HepG2 (cell line): ENCODE results near the gene NEK6. TPM values are rescaled to one million over a fixed set of nuclear protein-coding genes. Genes with fewer than 3 reads are reported as not detected.

Experiments
- CBFB ChIP-seq: sonication (generic); formaldehyde crosslinking; IDR thresholded peaks from 2 replicates; pipeline ENCODE4 v1.4.0; 2020; ENCODE audit warnings: missing genetic modification reagents
- CENPT ChIP-seq: sonication (generic); formaldehyde crosslinking; IDR thresholded peaks from 2 replicates; pipeline ENCODE4 v1.8.0; 2022; ENCODE audit warnings: low read depth, mild to moderate bottlenecking, moderate library complexity, missing genetic modification reagents
- HNRNPLL ChIP-seq: fragments of 200-400 bp; formaldehyde crosslinking; IDR thresholded peaks from 2 replicates; pipeline ENCODE4 v1.6.1; 2017; ENCODE audit warnings: mild to moderate bottlenecking, low read depth, low read length; ENCODE audit not compliant: poor library complexity, severe bottlenecking
- IKZF4 ChIP-seq: sonication (generic); formaldehyde crosslinking; IDR thresholded peaks from 2 replicates; pipeline ENCODE4 v1.5.1; 2020; ENCODE audit warnings: borderline replicate concordance, mild to moderate bottlenecking, low read depth, missing genetic modification reagents; ENCODE audit errors: not compliant biosample characterization
- KDM2A ChIP-seq: sonication (generic); formaldehyde crosslinking; IDR thresholded peaks from 2 replicates; pipeline ENCODE4 v1.4.0; 2020; ENCODE audit warnings: low read depth, missing genetic modification reagents, borderline replicate concordance
- MEIS1 ChIP-seq: sonication (generic); formaldehyde crosslinking; IDR thresholded peaks from 2 replicates; pipeline ENCODE4 v1.9.0; 2021; ENCODE audit warnings: mild to moderate bottlenecking, missing genetic modification reagents, moderate library complexity, borderline replicate concordance
- MTF1 ChIP-seq: sonication (generic); formaldehyde crosslinking; IDR thresholded peaks from 2 replicates; pipeline ENCODE4 v1.5.0; 2020; ENCODE audit warnings: missing genetic modification reagents
- MTF2 ChIP-seq: sonication (generic); formaldehyde crosslinking; IDR thresholded peaks from 2 replicates; pipeline ENCODE4 v1.5.0; 2020; ENCODE audit warnings: missing genetic modification reagents, borderline replicate concordance
- NFKBIZ ChIP-seq: IDR thresholded peaks from 2 replicates; pipeline ENCODE4 v1.6.1; 2018; ENCODE audit warnings: missing genetic modification reagents, missing compliant biosample characterization
- RAD51 ChIP-seq: fragments of 450-650 bp; IDR thresholded peaks from 2 replicates; pipeline ENCODE4 v1.6.1; 2016; ENCODE audit warnings: borderline replicate concordance
- SIX4 ChIP-seq: sonication (generic); formaldehyde crosslinking; IDR thresholded peaks from 2 replicates; pipeline ENCODE4 v1.4.0; 2020; ENCODE audit warnings: missing genetic modification reagents
- TGIF2 ChIP-seq: IDR thresholded peaks from 2 replicates; pipeline ENCODE4 v1.6.1; 2016; ENCODE audit warnings: control low read depth, missing compliant biosample characterization
- ZMAT3 ChIP-seq: sonication (generic); formaldehyde crosslinking; conservative IDR thresholded peaks from 2 replicates; pipeline ENCODE4 v1.7.0; 2021; ENCODE audit warnings: missing genetic modification reagents
- ZMYM3 ChIP-seq: sonication (generic); formaldehyde crosslinking; IDR thresholded peaks from 2 replicates; pipeline ENCODE4 v1.5.1; 2020; ENCODE audit warnings: mild to moderate bottlenecking, missing genetic modification reagents
- ZNF30 ChIP-seq: sonication (generic); formaldehyde crosslinking; IDR thresholded peaks from 2 replicates; pipeline ENCODE4 v1.5.0; 2020; ENCODE audit warnings: mild to moderate bottlenecking, missing genetic modification reagents
- ZNF530 ChIP-seq: sonication (generic); formaldehyde crosslinking; IDR thresholded peaks from 2 replicates; pipeline ENCODE4 v1.5.0; 2020; ENCODE audit warnings: low read depth, mild to moderate bottlenecking, missing genetic modification reagents
- ZNF614 ChIP-seq: IDR thresholded peaks from 2 replicates; pipeline ENCODE4 v1.6.1; 2018; ENCODE audit warnings: missing biosample characterization, missing genetic modification reagents, inconsistent platforms, borderline replicate concordance
- polyA plus RNA-seq, 8 experiments: library from polyadenylated mRNA; depleted of rRNA in 3 of 8; stranded (reverse) in 7 of 8; unstranded in 1 of 8; fragments of >200 nt; fragmentation: Illumina TruSeq in 4 of 8; extraction: Trizol in 4 of 8; gene quantifications; 2 replicates each; pipeline versions ENCODE4 v1.2.1 to v1.2.3, GENCODE V29; 2011 to 2016; ENCODE audit warnings: low read depth in 4 of 8, missing spikeins in 1 of 8, mixed read lengths in 1 of 8; ENCODE audit not compliant: insufficient read depth in 1 of 8
- total RNA-seq, 5 experiments: library from RNA; depleted of rRNA; stranded (reverse); fragments of >200 nt; fragmentation: Illumina TruSeq; extraction: Trizol; gene quantifications; 2 replicates each; pipeline ENCODE4 v1.2.3, GENCODE V29; 2016; ENCODE audit warnings: low read depth in 1 of 5
- TF ChIP-seq, protein P1 (sequence below): sonication (generic); formaldehyde crosslinking; IDR thresholded peaks from 2 replicates; pipeline ENCODE4 v1.4.0; 2020; ENCODE audit warnings: mild to moderate bottlenecking, missing genetic modification reagents, borderline replicate concordance
- TF ChIP-seq, protein P2 (sequence below): IDR thresholded peaks from 2 replicates; pipeline ENCODE4 v1.6.1; 2018; ENCODE audit warnings: missing genetic modification reagents
- TF ChIP-seq, protein P3 (sequence below): fragments of 450-650 bp; IDR thresholded peaks from 2 replicates; pipeline ENCODE4 v1.6.1; 2016
- TF ChIP-seq, protein P4 (sequence below): sonication (generic); formaldehyde crosslinking; IDR thresholded peaks from 2 replicates; pipeline ENCODE4 v1.4.0; 2020; ENCODE audit warnings: missing genetic modification reagents

NEK6 gene
- total and polyA plus RNA-seq, 2 of the 13 experiments (the other 11 are each of a cell fraction or from before 2014, with no cell fraction given), result 30.4 to 119 TPM

DNA sequence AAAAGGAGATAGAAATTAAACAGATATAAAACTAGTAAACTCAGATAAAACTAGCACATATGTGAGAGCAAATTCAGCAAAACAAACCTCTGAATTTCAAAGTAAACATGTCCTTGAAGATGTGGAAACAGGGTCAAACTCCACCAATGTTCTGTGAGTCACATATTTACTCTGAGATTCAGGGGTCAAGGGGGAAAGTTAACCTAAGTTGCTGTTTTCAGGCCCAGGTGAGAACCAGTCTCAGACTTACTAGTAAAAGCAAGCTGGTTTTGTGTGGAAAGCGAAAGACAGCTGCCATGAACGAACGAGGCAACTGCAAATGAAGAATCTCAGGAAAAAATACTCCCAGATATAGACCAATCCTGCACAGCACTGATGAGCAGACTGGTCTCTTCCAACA lies 128.5 kb downstream of the NEK6 start (continued):
- TF ChIP-seq, protein P1, sequence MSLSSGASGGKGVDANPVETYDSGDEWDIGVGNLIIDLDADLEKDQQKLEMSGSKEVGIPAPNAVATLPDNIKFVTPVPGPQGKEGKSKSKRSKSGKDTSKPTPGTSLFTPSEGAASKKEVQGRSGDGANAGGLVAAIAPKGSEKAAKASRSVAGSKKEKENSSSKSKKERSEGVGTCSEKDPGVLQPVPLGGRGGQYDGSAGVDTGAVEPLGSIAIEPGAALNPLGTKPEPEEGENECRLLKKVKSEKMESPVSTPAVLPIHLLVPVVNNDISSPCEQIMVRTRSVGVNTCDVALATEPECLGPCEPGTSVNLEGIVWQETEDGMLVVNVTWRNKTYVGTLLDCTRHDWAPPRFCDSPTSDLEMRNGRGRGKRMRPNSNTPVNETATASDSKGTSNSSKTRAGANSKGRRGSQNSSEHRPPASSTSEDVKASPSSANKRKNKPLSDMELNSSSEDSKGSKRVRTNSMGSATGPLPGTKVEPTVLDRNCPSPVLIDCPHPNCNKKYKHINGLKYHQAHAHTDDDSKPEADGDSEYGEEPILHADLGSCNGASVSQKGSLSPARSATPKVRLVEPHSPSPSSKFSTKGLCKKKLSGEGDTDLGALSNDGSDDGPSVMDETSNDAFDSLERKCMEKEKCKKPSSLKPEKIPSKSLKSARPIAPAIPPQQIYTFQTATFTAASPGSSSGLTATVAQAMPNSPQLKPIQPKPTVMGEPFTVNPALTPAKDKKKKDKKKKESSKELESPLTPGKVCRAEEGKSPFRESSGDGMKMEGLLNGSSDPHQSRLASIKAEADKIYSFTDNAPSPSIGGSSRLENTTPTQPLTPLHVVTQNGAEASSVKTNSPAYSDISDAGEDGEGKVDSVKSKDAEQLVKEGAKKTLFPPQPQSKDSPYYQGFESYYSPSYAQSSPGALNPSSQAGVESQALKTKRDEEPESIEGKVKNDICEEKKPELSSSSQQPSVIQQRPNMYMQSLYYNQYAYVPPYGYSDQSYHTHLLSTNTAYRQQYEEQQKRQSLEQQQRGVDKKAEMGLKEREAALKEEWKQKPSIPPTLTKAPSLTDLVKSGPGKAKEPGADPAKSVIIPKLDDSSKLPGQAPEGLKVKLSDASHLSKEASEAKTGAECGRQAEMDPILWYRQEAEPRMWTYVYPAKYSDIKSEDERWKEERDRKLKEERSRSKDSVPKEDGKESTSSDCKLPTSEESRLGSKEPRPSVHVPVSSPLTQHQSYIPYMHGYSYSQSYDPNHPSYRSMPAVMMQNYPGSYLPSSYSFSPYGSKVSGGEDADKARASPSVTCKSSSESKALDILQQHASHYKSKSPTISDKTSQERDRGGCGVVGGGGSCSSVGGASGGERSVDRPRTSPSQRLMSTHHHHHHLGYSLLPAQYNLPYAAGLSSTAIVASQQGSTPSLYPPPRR (CRISPR knock-in tag), result peak; percentile 89
- TF ChIP-seq, protein P2, sequence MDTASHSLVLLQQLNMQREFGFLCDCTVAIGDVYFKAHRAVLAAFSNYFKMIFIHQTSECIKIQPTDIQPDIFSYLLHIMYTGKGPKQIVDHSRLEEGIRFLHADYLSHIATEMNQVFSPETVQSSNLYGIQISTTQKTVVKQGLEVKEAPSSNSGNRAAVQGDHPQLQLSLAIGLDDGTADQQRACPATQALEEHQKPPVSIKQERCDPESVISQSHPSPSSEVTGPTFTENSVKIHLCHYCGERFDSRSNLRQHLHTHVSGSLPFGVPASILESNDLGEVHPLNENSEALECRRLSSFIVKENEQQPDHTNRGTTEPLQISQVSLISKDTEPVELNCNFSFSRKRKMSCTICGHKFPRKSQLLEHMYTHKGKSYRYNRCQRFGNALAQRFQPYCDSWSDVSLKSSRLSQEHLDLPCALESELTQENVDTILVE, result peak; percentile 88
- TF ChIP-seq CBFB (no peak), MTF2 (CRISPR knock-in tag) (no peak), SIX4 (CRISPR knock-in tag) (peak; percentile 65; the same call in 1 of the 2 replicates), TGIF2 (CRISPR knock-in tag) (peak; percentile 60; the same call in 1 of the 2 replicates), ZNF30 (no peak), ZNF614 (CRISPR knock-in tag) (peak; percentile 83), CENPT (no peak), ZNF530 (CRISPR knock-in tag) (no peak), MEIS1 (CRISPR knock-in tag) (0 out of 2 replicates have a peak, but pooled peaks have one; percentile 51), KDM2A (CRISPR knock-in tag) (no peak), ZMYM3 (CRISPR knock-in tag) (peak; percentile 54; the same call in 1 of the 2 replicates), IKZF4 (no peak), HNRNPLL (no peak), MTF1 (no peak), RAD51 (no peak), ZMAT3 (CRISPR knock-in tag) (peak; percentile 61; the same call in 1 of the 2 replicates), NFKBIZ (CRISPR knock-in tag) (peak; percentile 94)
- TF ChIP-seq, protein P3, sequence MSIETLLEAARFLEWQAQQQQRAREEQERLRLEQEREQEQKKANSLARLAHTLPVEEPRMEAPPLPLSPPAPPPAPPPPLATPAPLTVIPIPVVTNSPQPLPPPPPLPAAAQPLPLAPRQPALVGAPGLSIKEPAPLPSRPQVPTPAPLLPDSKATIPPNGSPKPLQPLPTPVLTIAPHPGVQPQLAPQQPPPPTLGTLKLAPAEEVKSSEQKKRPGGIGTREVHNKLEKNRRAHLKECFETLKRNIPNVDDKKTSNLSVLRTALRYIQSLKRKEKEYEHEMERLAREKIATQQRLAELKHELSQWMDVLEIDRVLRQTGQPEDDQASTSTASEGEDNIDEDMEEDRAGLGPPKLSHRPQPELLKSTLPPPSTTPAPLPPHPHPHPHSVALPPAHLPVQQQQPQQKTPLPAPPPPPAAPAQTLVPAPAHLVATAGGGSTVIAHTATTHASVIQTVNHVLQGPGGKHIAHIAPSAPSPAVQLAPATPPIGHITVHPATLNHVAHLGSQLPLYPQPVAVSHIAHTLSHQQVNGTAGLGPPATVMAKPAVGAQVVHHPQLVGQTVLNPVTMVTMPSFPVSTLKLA, result no peak
- TF ChIP-seq, protein P4, sequence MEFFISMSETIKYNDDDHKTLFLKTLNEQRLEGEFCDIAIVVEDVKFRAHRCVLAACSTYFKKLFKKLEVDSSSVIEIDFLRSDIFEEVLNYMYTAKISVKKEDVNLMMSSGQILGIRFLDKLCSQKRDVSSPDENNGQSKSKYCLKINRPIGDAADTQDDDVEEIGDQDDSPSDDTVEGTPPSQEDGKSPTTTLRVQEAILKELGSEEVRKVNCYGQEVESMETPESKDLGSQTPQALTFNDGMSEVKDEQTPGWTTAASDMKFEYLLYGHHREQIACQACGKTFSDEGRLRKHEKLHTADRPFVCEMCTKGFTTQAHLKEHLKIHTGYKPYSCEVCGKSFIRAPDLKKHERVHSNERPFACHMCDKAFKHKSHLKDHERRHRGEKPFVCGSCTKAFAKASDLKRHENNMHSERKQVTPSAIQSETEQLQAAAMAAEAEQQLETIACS (CRISPR knock-in tag), result no peak
